ENCODE data around the gene POC1B.

DNA sequence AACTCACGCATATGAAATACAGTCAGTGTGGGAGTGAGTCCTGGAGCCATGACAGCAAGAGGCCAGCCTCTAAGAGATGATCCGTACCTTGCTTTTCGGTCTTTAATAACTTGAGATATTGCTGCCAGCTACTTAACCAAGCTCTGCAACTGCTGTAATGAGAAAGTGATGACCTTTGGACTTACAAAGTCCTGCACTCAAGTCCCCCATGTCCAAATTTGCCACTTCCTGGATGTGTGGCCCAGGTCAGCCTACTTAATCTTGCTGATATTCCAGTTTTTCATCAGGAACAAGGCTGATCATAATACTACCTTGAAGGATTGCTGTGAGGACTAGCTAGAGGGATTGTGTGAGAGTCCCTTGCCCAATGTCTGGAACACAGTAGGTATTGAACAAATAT is 139.7 kb downstream of the POC1B start:
- TF ChIP-seq EZH2 (IDR thresholded peaks at IDR 0.05; ENCODE audit: insufficient read depth, poor library complexity, severe bottlenecking): no peak
- TF ChIP-seq EZH2phosphoT487 (IDR thresholded peaks at IDR 0.05; ENCODE audit: insufficient read depth, low read depth): no peak

Measured in GM23248 (cell line).